H1 (cell line): ENCODE data around the gene PTPRD.

Experiments
- ASH2L ChIP-seq: fragments of 200-600, 300-600 bp; sonication (generic); IDR thresholded peaks from one replicate; pipeline ENCODE4 v1.7.1; 2017; ENCODE audit warnings: low read length
- EZH2 ChIP-seq: fragments of 200-600 bp; sonication (generic); IDR thresholded peaks from 2 replicates; pipeline ENCODE4 v1.7.1; 2012; ENCODE audit warnings: low read depth, mild to moderate bottlenecking, moderate library complexity, low read length, inconsistent platforms; ENCODE audit not compliant: severe bottlenecking
- HDAC6 ChIP-seq: IDR thresholded peaks from one replicate; pipeline ENCODE4 v1.7.1; 2012; ENCODE audit warnings: low read depth, mild to moderate bottlenecking, inconsistent platforms, low read length, moderate library complexity
- POLR2AphosphoS5 ChIP-seq: IDR thresholded peaks from 2 replicates; pipeline ENCODE4 v1.6.1; 2011; ENCODE audit warnings: low read depth, low read length
- RAD21 ChIP-seq, 2 experiments: IDR thresholded peaks in 1 of 2; conservative IDR thresholded peaks in 1 of 2; 2 replicates each; pipeline ENCODE4 v1.6.1; 2011; ENCODE audit warnings: low read depth in 2 of 2, low read length in 2 of 2, improper control_type of control experiment in 1 of 2, inconsistent platforms in 1 of 2, mild to moderate bottlenecking in 1 of 2, moderate library complexity in 1 of 2
- RFX5 ChIP-seq: IDR thresholded peaks from 2 replicates; pipeline ENCODE4 v1.6.1; 2011; ENCODE audit warnings: low read depth, low read length, improper control_type of control experiment, borderline replicate concordance
- SP1 ChIP-seq: IDR thresholded peaks from 2 replicates; pipeline ENCODE4 v1.6.1; 2011; ENCODE audit warnings: low read depth, low read length
- TF ChIP-seq, protein P1 (sequence below), 3 experiments: IDR thresholded peaks; 1 replicate in 2 of 3; 2 replicates in 1 of 3; pipeline versions ENCODE4 v1.5.1 to v1.6.1; 2011; ENCODE audit warnings: low read length in 3 of 3, mild to moderate bottlenecking in 3 of 3, inconsistent platforms in 2 of 3, low read depth in 1 of 3, moderate library complexity in 1 of 3; ENCODE audit not compliant: insufficient read depth in 1 of 3; ENCODE audit errors: control extremely low read depth in 1 of 3

DNA sequence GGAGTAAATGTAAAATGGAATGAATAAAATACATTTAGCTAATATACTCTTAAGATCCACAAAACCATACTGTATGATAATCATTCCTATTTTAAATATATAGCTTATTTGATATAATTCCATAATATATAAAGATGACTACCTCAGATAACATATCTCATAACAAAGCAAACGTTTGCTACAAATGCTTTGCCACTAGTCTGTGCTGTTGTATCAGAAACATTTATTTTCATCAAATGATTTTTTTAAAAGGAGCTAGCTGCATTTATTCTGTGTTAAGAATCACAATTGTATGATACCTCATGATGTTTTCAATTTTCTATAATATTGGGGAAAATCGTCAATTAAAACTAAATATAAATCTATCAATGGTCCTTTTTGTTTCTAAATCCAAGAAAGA is 567.2 kb downstream of the PTPRD start:
- TF ChIP-seq, protein P1, sequence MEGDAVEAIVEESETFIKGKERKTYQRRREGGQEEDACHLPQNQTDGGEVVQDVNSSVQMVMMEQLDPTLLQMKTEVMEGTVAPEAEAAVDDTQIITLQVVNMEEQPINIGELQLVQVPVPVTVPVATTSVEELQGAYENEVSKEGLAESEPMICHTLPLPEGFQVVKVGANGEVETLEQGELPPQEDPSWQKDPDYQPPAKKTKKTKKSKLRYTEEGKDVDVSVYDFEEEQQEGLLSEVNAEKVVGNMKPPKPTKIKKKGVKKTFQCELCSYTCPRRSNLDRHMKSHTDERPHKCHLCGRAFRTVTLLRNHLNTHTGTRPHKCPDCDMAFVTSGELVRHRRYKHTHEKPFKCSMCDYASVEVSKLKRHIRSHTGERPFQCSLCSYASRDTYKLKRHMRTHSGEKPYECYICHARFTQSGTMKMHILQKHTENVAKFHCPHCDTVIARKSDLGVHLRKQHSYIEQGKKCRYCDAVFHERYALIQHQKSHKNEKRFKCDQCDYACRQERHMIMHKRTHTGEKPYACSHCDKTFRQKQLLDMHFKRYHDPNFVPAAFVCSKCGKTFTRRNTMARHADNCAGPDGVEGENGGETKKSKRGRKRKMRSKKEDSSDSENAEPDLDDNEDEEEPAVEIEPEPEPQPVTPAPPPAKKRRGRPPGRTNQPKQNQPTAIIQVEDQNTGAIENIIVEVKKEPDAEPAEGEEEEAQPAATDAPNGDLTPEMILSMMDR (IDR thresholded peaks at IDR 0.05; ENCODE audit: control extremely low read depth in 1 of 3, insufficient read depth in 1 of 3, low read depth in 1 of 3, low read length in 3 of 3): peak in 1 of 3 experiments; percentile 27; a peak in 2 of 4 replicates
- TF ChIP-seq ASH2L: no peak
- TF ChIP-seq RAD21 (IDR thresholded peaks at IDR 0.05 in 1 of 2, conservative IDR thresholded peaks at IDR 0.05 in 1 of 2; ENCODE audit: low read depth in 2 of 2, low read length in 2 of 2): peak; percentile 44 to 57
- no peak for TF ChIP-seq SP1
- no peak for TF ChIP-seq EZH2
- TF ChIP-seq POLR2AphosphoS5: no peak
- no peak for TF ChIP-seq RFX5
- no peak for TF ChIP-seq HDAC6
